ENCODE measurements around the gene MRGPRX3.
"Not testable (repeated sequence)": the region's sequence is repeated elsewhere in the genome, so short reads cannot be mapped to it uniquely, and the experiment has no call there.

Gene MRGPRX3

GRCh38 chr11:18132341-18132740 is at the start of gene MRGPRX3:
Gene MRGPRX3 (plus strand): TSS chr11:18132571. CDS start chr11:18137203, 4,632 bp downstream.
- no peak for DNase-seq

- DNase-seq: no peak
Measured at GRCh38 chr11:18088366-18088765, 44.0 kb upstream of the MRGPRX3 start.

GRCh38 chr11:18088966-18089365 is 43.4 kb upstream of the MRGPRX3 start:
- no peak for DNase-seq

GRCh38 chr11:18091731-18092130 is 40.6 kb upstream of the MRGPRX3 start:
- no peak for DNase-seq

GRCh38 chr11:18093959-18094358 is 38.4 kb upstream of the MRGPRX3 start:
- no peak for DNase-seq

GRCh38 chr11:18100926-18101656 is 31.3 kb upstream of the MRGPRX3 start:
- DNase-seq: no peak

GRCh38 chr11:18105086-18105801 is 27.1 kb upstream of the MRGPRX3 start:
- DNase-seq: no peak

- peak; percentile 87 for DNase-seq
Measured at GRCh38 chr11:18105802-18106574, 26.4 kb upstream of the MRGPRX3 start, which contains the start of gene SAAL1. Gene SAAL1 (minus strand): TSS chr11:18106082. CDS start chr11:18106041, 41 bp downstream.

GRCh38 chr11:18106688-18107087 is 25.7 kb upstream of the MRGPRX3 start:
- DNase-seq: no peak

GRCh38 chr11:18108254-18108653 is 24.1 kb upstream of the MRGPRX3 start:
- DNase-seq: no peak

GRCh38 chr11:18111005-18111404 is 21.4 kb upstream of the MRGPRX3 start:
- no peak for DNase-seq

GRCh38 chr11:18115360-18116127 is 16.8 kb upstream of the MRGPRX3 start:
- DNase-seq: peak; percentile 70

- DNase-seq: not testable (repeated sequence)
Measured at GRCh38 chr11:18121331-18121828, 11.0 kb upstream of the MRGPRX3 start.

GRCh38 chr11:18131115-18131514 is 1.3 kb upstream of the MRGPRX3 start:
- not testable (repeated sequence) for DNase-seq

- no peak for DNase-seq
Measured at GRCh38 chr11:18135308-18135707, 2.9 kb downstream of the MRGPRX3 start.

- DNase-seq: no peak
Measured at GRCh38 chr11:18137186-18137800, 4.9 kb downstream of the MRGPRX3 start.

- DNase-seq: no peak
Measured at GRCh38 chr11:18140145-18140544, 7.8 kb downstream of the MRGPRX3 start.

GRCh38 chr11:18144243-18144642 is 11.9 kb downstream of the MRGPRX3 start:
- no peak for DNase-seq

GRCh38 chr11:18145025-18145424 is 12.7 kb downstream of the MRGPRX3 start:
- no peak for DNase-seq

GRCh38 chr11:18145837-18146236 is 13.5 kb downstream of the MRGPRX3 start:
- DNase-seq: no peak

- DNase-seq: no peak
Measured at GRCh38 chr11:18151581-18151980, 19.2 kb downstream of the MRGPRX3 start.

- no peak for DNase-seq
Measured at GRCh38 chr11:18168372-18168771, 36.0 kb downstream of the MRGPRX3 start.
